AG10803 (cell line): ENCODE results near the gene MAP3K20.

Experiments used
- DNase-seq: peaks from one replicate; pipeline ENCODE4 v3.0.0; 2010; ENCODE audit warnings: low read depth
- H3K4me3 ChIP-seq: 2 replicates; pipeline ENCODE4 v1.5.1; 2011; ENCODE audit warnings: mild to moderate bottlenecking, low read length, control low read depth
- TF ChIP-seq, protein P1 (sequence below): conservative IDR thresholded peaks from 2 replicates; pipeline ENCODE4 v1.5.1; 2011; ENCODE audit warnings: mild to moderate bottlenecking, low read length, control low read depth, inconsistent platforms

Gene MAP3K20

GRCh38 chr2:173109253-173110188 lies 33.9 kb downstream of the MAP3K20 start:
- DNase-seq = peak; percentile 91
- H3K4me3 ChIP-seq = no peak overlapping the region

DNA sequence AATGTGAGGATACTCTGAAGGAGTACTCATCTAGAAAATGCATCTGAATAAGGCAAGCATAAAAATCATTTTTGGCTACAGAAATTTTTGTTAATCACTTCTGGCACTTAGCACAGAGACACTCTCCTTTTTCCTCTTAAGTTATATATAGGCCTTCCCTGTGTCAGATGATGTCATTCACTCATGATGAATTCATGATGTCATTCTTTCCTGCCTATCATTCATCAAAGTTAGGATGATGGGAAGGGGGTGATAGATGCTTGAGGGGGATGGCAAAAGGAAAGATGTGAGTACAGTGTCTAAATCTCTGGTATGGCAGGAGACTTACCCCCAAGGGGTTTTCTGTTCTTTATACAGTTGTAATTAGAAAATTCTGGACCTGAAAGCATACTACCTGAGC lies 42.0 kb downstream of the MAP3K20 start:
- no peak for DNase-seq
- TF ChIP-seq, protein P1, sequence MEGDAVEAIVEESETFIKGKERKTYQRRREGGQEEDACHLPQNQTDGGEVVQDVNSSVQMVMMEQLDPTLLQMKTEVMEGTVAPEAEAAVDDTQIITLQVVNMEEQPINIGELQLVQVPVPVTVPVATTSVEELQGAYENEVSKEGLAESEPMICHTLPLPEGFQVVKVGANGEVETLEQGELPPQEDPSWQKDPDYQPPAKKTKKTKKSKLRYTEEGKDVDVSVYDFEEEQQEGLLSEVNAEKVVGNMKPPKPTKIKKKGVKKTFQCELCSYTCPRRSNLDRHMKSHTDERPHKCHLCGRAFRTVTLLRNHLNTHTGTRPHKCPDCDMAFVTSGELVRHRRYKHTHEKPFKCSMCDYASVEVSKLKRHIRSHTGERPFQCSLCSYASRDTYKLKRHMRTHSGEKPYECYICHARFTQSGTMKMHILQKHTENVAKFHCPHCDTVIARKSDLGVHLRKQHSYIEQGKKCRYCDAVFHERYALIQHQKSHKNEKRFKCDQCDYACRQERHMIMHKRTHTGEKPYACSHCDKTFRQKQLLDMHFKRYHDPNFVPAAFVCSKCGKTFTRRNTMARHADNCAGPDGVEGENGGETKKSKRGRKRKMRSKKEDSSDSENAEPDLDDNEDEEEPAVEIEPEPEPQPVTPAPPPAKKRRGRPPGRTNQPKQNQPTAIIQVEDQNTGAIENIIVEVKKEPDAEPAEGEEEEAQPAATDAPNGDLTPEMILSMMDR = no peak
- no peak overlapping the region for H3K4me3 ChIP-seq

More at GRCh38 chr2:173109253-173110188, 33.9 kb downstream of the MAP3K20 start:
- TF ChIP-seq, protein P1 = no peak

DNA sequence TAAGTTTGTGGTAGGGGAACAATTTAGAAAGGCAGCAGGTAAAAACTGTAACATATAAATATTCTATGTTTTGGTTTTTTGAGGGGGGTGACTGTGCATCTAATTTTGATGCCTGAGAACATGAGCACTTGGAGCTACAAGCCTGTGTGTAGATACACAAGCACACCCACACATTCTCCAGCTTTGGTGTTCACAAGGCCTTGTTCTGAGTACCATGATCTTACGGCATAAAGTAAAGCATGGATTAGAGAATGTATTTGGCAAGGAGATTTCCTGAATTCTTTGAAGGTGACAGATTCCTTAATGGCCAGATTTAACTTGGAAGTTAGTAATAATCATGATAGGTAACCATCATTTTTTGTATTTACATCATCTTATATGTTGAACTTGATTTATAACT lies 42.7 kb downstream of the MAP3K20 start:
- TF ChIP-seq, protein P1 = no peak
- no peak overlapping the region for H3K4me3 ChIP-seq
- no peak for DNase-seq

GRCh38 chr2:173119069-173119807 lies 43.6 kb downstream of the MAP3K20 start:
- DNase-seq = peak; percentile 66
- TF ChIP-seq, protein P1 = no peak
- H3K4me3 ChIP-seq = no peak overlapping the region

DNA sequence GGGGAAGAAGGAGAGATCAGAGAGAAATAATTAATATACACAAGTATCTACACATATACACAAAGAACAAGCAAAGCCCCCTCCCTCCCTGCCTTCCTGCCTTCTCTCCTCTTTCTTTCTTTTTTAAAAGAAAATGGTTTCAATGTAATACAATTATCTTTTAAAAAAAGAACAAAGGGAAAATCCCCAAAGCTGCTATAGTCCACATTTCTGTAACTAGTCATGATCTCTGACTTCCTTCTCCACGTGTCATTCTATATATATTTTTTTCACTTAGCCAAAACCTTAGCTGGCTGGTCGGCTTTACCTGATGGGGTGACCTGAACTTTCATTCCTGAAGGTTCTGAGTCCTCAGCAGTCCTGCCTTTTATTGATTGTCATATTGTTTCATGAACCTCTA lies 44.3 kb downstream of the MAP3K20 start:
- DNase-seq = no peak
- TF ChIP-seq, protein P1 = no peak
- H3K4me3 ChIP-seq = no peak overlapping the region

DNA sequence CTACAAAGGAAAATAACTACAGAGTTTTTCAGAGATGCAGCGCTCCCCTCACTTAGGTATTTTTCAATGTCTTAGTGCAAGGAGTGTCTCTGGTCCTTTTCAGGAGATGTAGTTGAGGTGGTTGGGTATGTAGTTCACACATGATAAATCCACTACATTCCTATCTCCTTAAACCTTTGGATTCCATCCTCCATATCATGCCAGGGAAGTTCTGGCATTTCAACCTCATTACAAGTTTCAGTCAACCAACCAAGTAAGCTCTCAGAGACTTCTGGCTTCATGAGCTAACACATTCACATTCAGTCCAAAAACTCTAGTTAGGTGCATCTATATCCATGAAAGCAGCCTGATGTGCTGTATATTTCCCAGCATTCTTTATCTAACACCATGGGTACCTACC lies 47.3 kb downstream of the MAP3K20 start:
- TF ChIP-seq, protein P1 = no peak
- peak; percentile 52 for DNase-seq
- no peak overlapping the region for H3K4me3 ChIP-seq
